ENCODE data around the gene KRT222. TPM values are rescaled to one million over a fixed set of nuclear protein-coding genes. Genes with fewer than 3 reads are reported as not detected.

The KRT222 gene
- total RNA-seq, 4 donors from 2014 or later = 0.13 to 0.19 TPM; not detected in 2

DNA sequence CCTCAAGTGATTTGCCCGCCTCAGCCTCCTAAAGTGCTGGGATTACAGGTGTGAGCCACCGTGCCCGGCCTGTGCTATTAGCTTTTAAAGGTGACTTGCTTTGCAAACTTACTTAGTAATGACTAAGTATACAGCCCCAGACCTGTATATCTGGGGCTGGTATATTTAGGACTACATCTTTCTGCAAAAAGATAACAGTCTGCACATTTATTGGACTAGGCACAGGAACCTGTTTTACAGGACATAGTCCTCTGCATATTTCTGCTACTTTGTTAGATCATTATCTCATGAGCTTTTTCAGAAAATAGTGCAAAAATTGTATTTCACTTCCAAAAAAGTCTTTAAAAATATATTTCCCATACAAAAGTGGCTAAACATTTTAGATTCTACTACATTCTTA, 37.3 kb upstream of the KRT222 start:
- no peak overlapping the region for H3K4me3 ChIP-seq (ENCODE audit: low read depth, poor library complexity, severe bottlenecking)
- TF ChIP-seq CTCF (IDR thresholded peaks at IDR 0.05) = no peak
- TF ChIP-seq POLR2A (IDR thresholded peaks at IDR 0.05) = no peak
- 71 to 74% methylated on average over 3 of the region's 3 CpGs for WGBS, 2 donors
- DNase-seq (ENCODE audit: low spot score in 2 of 2) = no peak
- intact Hi-C loops (cut with DNase I; ENCODE audit: low total_unique reads) = no loop called here

DNA sequence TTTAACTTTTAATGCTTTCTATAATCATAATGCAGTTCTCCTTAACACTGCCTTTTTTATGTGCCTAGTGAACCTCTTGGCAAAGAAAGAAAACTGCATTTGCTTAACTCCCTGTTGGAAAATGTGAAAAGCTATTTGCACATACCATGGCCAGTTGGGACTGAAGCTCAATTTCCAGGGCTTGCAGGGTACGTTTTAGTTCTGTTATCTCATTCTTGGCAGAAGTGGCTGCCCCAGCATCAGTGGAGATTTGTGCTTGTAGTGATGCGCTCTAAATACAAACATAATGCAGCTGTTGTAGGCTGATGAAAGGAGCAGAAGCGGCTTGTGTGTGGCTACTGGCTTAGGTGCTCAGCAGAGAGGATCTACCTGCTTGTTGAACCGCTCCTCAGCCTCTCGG, 34.9 kb upstream of the KRT222 start:
- TF ChIP-seq POLR2A (IDR thresholded peaks at IDR 0.05) (no peak), CTCF (IDR thresholded peaks at IDR 0.05) (no peak)
- WGBS, 2 donors = 61 to 67% methylated on average over 5 of the region's 5 CpGs
- intact Hi-C loops (cut with DNase I; ENCODE audit: low total_unique reads) = no loop called here
- H3K4me3 ChIP-seq (ENCODE audit: low read depth, poor library complexity, severe bottlenecking) = no peak overlapping the region
- no peak for DNase-seq (ENCODE audit: low spot score in 2 of 2)

- intact Hi-C loops (cut with DNase I; ENCODE audit: low total_unique reads) = no loop called here
- 33 to 40% methylated on average over 9 of the region's 9 CpGs for WGBS, 2 donors
- no peak overlapping the region for H3K4me3 ChIP-seq (ENCODE audit: low read depth, poor library complexity, severe bottlenecking)
- TF ChIP-seq POLR2A (IDR thresholded peaks at IDR 0.05) (no peak), CTCF (IDR thresholded peaks at IDR 0.05) (no peak)
- no peak for DNase-seq (ENCODE audit: low spot score in 2 of 2)
These were observed 34.4 kb upstream of the KRT222 start for GRCh38 chr17:40699371-40699770.

DNA sequence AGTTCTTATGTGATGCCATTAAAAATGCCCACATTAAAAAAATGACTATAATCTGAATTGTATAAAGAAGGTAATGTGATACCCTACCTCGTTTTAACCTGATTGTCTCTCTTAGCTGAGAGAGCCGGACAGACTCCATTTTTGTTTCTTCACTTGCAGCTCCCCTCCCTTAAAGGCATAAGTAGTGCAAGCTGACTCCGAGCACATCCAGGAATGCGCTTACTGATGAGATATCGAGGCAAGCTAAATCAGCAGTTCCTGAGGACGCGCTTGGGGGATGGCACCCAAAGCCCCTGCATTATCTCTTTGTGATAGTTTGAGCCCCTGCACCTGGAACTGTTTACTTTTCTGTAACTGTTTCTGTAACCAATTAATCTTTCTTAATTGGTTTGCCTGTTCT, 32.3 kb upstream of the KRT222 start:
- no peak overlapping the region for H3K4me3 ChIP-seq (ENCODE audit: low read depth, poor library complexity, severe bottlenecking)
- 38 to 44% methylated on average over 7 of the region's 7 CpGs for WGBS, 2 donors
- TF ChIP-seq POLR2A (IDR thresholded peaks at IDR 0.05) (no peak), CTCF (IDR thresholded peaks at IDR 0.05) (no peak)
- no peak for DNase-seq (ENCODE audit: low spot score in 2 of 2)
- intact Hi-C loops (cut with DNase I; ENCODE audit: low total_unique reads) = no loop called here

GRCh38 chr17:40696651-40697072, 31.7 kb upstream of the KRT222 start:
- intact Hi-C loops (cut with DNase I; ENCODE audit: low total_unique reads) = no loop called here
- no peak for DNase-seq (ENCODE audit: low spot score in 2 of 2)
- WGBS, 2 donors = 43 to 45% methylated on average over 3 of the region's 3 CpGs
- no peak for TF ChIP-seq POLR2A (IDR thresholded peaks at IDR 0.05)
- no peak for TF ChIP-seq CTCF (IDR thresholded peaks at IDR 0.05)
- no peak overlapping the region for H3K4me3 ChIP-seq (ENCODE audit: low read depth, poor library complexity, severe bottlenecking)

GRCh38 chr17:40695874-40696472, 31.0 kb upstream of the KRT222 start:
- 90 to 91% methylated on average over 6 of the region's 6 CpGs for WGBS, 2 donors

More at GRCh38 chr17:40695874-40696472, 31.0 kb upstream of the KRT222 start:
- no peak for TF ChIP-seq CTCF (IDR thresholded peaks at IDR 0.05)
- TF ChIP-seq POLR2A (IDR thresholded peaks at IDR 0.05) = no peak
- no peak overlapping the region for H3K4me3 ChIP-seq (ENCODE audit: low read depth, poor library complexity, severe bottlenecking)
- intact Hi-C loops (cut with DNase I; ENCODE audit: low total_unique reads) = no loop called here
- no peak for DNase-seq (ENCODE audit: low spot score in 2 of 2)

Measured in lower leg skin (tissue), 4 donors.